Activated CD4-positive, alpha-beta T cell treated with anti-CD3 and anti-CD28 coated beads, Interleukin-2, amount 50 U/mL, for 4 hours (primary cell): Measurements from ENCODE around the gene ITGA2B.
"Not testable (repeated sequence)": the region's sequence is repeated elsewhere in the genome, so short reads cannot be mapped to it uniquely, and the experiment has no call there.

Source experiments
- DNase-seq, 2 experiments: peaks; one replicate each; pipeline ENCODE4 v3.0.0-alpha.2; 2020

The ITGA2B gene

DNA sequence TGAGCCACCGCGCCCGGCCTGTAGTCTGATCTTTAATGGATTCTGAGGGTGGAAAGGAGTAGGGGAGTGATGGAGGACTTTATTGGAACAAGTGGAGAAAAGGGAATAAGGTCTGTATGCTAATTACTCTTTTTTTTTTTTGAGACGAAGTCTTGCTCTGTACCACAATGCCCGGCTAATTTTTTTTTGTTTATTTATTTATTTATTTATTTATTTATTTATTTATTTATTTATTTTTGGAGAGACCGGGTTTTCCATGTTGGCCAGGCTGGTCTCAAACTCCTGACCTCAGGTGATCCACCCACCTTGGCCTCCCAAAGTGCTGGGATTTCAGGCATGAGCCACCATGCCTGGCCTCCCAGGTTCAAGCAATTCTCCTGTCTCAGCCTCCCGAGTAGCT is 59.9 kb downstream of the ITGA2B start:
- not testable (repeated sequence) for DNase-seq

GRCh38 chr17:44327715-44328449 is 61.6 kb downstream of the ITGA2B start:
- no peak for DNase-seq

- peak; percentile 91 to 92 for DNase-seq
Observed at GRCh38 chr17:44326861-44327444, 62.5 kb downstream of the ITGA2B start.

- DNase-seq = peak; percentile 90 to 91
Observed at GRCh38 chr17:44324571-44325275, 64.7 kb downstream of the ITGA2B start, which contains the start of gene SLC25A39. Gene SLC25A39 (minus strand): TSS chr17:44324823. CDS start chr17:44323562, 1,261 bp downstream.

DNA sequence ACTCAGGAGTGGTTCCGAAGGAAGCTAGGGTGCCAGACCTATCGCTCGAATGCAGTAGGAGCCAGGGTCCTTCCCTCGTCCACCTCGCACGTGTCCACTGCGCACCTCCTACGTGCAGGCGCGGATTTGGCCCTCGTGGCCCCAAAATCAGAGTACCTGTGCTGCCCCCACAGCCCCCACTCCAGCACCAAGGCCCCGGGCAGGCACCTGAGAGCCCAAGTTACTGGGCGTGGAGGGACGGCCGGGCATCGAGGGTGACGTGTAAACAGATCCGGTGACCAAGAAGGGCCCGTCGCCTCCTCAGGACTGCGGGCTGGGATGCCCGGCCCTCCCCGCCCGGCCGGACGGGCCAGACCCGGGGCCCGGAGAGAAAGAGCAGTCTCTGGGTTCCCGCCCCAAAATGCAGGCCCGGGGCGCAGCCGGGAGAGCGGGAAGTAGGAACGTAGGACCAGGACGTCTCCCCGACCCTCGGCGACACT is 65.3 kb downstream of the ITGA2B start:
- no peak for DNase-seq

DNA sequence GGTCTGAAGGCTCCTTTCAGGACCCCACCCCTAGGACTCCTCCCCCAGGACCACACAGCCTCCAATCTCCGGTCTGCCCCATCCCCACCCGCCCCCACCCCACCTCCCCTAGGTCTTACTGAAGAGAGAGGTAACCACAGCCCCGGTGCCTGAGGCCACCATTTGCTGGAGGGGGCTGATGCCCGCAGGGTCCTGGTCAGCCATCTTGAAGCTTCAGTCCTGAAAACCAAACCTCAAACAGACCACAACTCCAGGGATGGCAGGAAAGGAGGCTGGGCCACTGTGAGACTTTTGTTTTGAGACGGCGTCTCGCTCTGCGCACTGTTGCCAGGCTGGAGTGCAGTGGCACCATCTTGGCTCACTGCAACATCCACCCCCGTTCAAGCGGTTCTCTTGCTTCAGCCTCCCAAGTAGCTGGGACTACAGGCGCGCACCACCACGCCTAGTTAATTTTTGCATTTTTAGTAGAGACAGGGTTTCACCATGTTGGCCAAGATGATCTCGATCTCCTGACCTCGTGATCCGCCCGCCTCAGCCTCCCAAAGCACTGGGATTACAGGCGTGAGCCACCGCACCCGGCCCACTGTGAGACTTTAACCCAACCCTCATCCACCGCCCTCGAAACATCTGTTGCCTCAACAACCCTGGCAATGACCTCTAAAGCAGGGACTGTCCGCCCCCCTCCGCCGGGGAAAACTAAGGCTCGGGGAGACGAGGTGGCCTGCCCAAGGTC is 65.9 kb downstream of the ITGA2B start:
- no peak for DNase-seq

GRCh38 chr17:44322236-44322895 is 67.1 kb downstream of the ITGA2B start:
- no peak for DNase-seq
